ENCODE measurements around the gene TMEM108.

- TF ChIP-seq CTCF (IDR thresholded peaks at IDR 0.05) (no peak), FOSL2 (IDR thresholded peaks at IDR 0.05; ENCODE audit: borderline replicate concordance, low read depth) (no peak), YY1 (IDR thresholded peaks at IDR 0.05; ENCODE audit: low read depth) (no peak)
Observed at GRCh38 chr3:133360476-133360875, 322.3 kb downstream of the TMEM108 start.

All from SK-N-SH (cell line).